ENCODE data around the gene GPS1.

DNA sequence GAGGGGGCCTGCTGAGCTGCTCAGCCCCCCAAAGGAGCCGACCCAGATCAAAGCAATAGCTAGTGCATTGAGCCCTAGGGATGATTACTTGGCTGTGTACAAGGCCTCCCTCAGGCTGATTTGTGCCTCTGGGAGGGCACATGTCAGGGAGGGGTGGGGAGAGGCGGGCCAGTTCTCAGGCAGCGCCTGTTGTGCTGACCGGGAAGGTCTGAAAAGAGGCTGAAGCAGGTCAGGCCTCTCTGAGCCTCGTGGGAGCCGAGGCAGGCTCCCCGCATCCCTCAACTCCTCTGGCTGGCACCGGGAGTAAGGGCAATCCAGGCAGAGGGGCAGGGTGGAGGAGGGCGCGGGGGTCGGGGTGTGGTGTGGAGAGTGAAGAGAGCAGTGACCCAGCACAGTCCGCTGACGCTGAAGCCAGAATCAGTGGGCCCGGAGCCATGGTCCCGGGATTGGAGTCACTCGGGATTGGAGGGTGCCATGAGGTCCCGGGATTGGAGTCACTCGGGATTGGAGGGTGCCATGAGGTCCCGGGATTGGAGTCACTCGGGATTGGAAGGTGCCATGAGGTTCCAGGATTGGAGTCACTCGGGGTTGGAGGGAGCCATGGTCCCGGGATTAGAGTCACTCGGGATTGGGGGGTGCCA, 17.2 kb upstream of the GPS1 start:
- TF ChIP-seq CREM (CRISPR knock-in tag; IDR thresholded peaks at IDR 0.05): no peak
- TF ChIP-seq, protein P1, sequence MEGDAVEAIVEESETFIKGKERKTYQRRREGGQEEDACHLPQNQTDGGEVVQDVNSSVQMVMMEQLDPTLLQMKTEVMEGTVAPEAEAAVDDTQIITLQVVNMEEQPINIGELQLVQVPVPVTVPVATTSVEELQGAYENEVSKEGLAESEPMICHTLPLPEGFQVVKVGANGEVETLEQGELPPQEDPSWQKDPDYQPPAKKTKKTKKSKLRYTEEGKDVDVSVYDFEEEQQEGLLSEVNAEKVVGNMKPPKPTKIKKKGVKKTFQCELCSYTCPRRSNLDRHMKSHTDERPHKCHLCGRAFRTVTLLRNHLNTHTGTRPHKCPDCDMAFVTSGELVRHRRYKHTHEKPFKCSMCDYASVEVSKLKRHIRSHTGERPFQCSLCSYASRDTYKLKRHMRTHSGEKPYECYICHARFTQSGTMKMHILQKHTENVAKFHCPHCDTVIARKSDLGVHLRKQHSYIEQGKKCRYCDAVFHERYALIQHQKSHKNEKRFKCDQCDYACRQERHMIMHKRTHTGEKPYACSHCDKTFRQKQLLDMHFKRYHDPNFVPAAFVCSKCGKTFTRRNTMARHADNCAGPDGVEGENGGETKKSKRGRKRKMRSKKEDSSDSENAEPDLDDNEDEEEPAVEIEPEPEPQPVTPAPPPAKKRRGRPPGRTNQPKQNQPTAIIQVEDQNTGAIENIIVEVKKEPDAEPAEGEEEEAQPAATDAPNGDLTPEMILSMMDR (IDR thresholded peaks at IDR 0.05): no peak
- no peak for TF ChIP-seq ELF4 (CRISPR knock-in tag; IDR thresholded peaks at IDR 0.05; ENCODE audit: low read depth)
